ENCODE measurements around the gene RAB11FIP2.

The RAB11FIP2 gene

GRCh38 chr10:117969592-117969991, 77.1 kb downstream of the RAB11FIP2 start:
- H3K4me1 ChIP-seq (ENCODE audit: insufficient read depth, poor library complexity, severe bottlenecking) = no peaks in the 10 kb centered on the region
- no peaks in the 10 kb centered on the region for H3K9me3 ChIP-seq (ENCODE audit: severe bottlenecking)
- no peaks in the 10 kb centered on the region for H3K27me3 ChIP-seq (ENCODE audit: insufficient read depth, poor library complexity, severe bottlenecking)
- no peak for DNase-seq (ENCODE audit: low spot score)
- no peak for ATAC-seq (ENCODE audit: low read depth)
- TF ChIP-seq CTCF (IDR thresholded peaks at IDR 0.05; ENCODE audit: poor library complexity, severe bottlenecking) = no peak
- no peak overlapping the region for H3K4me3 ChIP-seq (ENCODE audit: severe bottlenecking)
- no peaks in the 10 kb centered on the region for H3K36me3 ChIP-seq (ENCODE audit: low read depth)
- H3K27ac ChIP-seq (ENCODE audit: poor library complexity, severe bottlenecking) = no peak overlapping the region

GRCh38 chr10:117968354-117969182, 78.2 kb downstream of the RAB11FIP2 start:
- Histone ChIP-seq H3K27me3 (ENCODE audit: insufficient read depth, poor library complexity, severe bottlenecking) (no peaks in the 10 kb centered on the region), H3K4me1 (ENCODE audit: insufficient read depth, poor library complexity, severe bottlenecking) (no peaks in the 10 kb centered on the region), H3K4me3 (ENCODE audit: severe bottlenecking) (no peak overlapping the region), H3K36me3 (ENCODE audit: low read depth) (no peaks in the 10 kb centered on the region), H3K9me3 (ENCODE audit: severe bottlenecking) (no peaks in the 10 kb centered on the region), H3K27ac (ENCODE audit: poor library complexity, severe bottlenecking) (no peak overlapping the region)
- DNase-seq (ENCODE audit: low spot score) (no peak), ATAC-seq (ENCODE audit: low read depth) (no peak)
- no peak for TF ChIP-seq CTCF (IDR thresholded peaks at IDR 0.05; ENCODE audit: poor library complexity, severe bottlenecking)

GRCh38 chr10:117967149-117967650, 79.5 kb downstream of the RAB11FIP2 start:
- TF ChIP-seq CTCF (IDR thresholded peaks at IDR 0.05; ENCODE audit: poor library complexity, severe bottlenecking) = no peak
- ATAC-seq (ENCODE audit: low read depth) (no peak), DNase-seq (ENCODE audit: low spot score) (no peak)
- Histone ChIP-seq H3K27me3 (ENCODE audit: insufficient read depth, poor library complexity, severe bottlenecking) (peaks cover under 1% of the 10 kb centered on the region), H3K27ac (ENCODE audit: poor library complexity, severe bottlenecking) (no peak overlapping the region), H3K4me3 (ENCODE audit: severe bottlenecking) (no peak overlapping the region), H3K4me1 (ENCODE audit: insufficient read depth, poor library complexity, severe bottlenecking) (no peaks in the 10 kb centered on the region), H3K36me3 (ENCODE audit: low read depth) (no peaks in the 10 kb centered on the region), H3K9me3 (ENCODE audit: severe bottlenecking) (no peaks in the 10 kb centered on the region)

- no peak for TF ChIP-seq CTCF (IDR thresholded peaks at IDR 0.05; ENCODE audit: poor library complexity, severe bottlenecking)
- no peaks in the 10 kb centered on the region for H3K36me3 ChIP-seq (ENCODE audit: low read depth)
- H3K4me1 ChIP-seq (ENCODE audit: insufficient read depth, poor library complexity, severe bottlenecking) = no peaks in the 10 kb centered on the region
- H3K4me3 ChIP-seq (ENCODE audit: severe bottlenecking) = no peak overlapping the region
- no peak overlapping the region for H3K27ac ChIP-seq (ENCODE audit: poor library complexity, severe bottlenecking)
- ATAC-seq (ENCODE audit: low read depth) (no peak), DNase-seq (ENCODE audit: low spot score) (no peak)
- peaks cover 7% of the 10 kb centered on the region for H3K27me3 ChIP-seq (ENCODE audit: insufficient read depth, poor library complexity, severe bottlenecking)
- no peaks in the 10 kb centered on the region for H3K9me3 ChIP-seq (ENCODE audit: severe bottlenecking)
Observed at GRCh38 chr10:117965984-117966383, 80.8 kb downstream of the RAB11FIP2 start.

- Histone ChIP-seq H3K27ac (ENCODE audit: poor library complexity, severe bottlenecking) (no peak overlapping the region), H3K9me3 (ENCODE audit: severe bottlenecking) (no peaks in the 10 kb centered on the region), H3K4me3 (ENCODE audit: severe bottlenecking) (no peak overlapping the region), H3K36me3 (ENCODE audit: low read depth) (no peaks in the 10 kb centered on the region), H3K4me1 (ENCODE audit: insufficient read depth, poor library complexity, severe bottlenecking) (no peaks in the 10 kb centered on the region), H3K27me3 (ENCODE audit: insufficient read depth, poor library complexity, severe bottlenecking) (peaks cover 7% of the 10 kb centered on the region)
- TF ChIP-seq CTCF (IDR thresholded peaks at IDR 0.05; ENCODE audit: poor library complexity, severe bottlenecking) = no peak
- DNase-seq (ENCODE audit: low spot score) = no peak
- ATAC-seq (ENCODE audit: low read depth) = no peak
Observed at GRCh38 chr10:117964536-117964935, 82.2 kb downstream of the RAB11FIP2 start.

Data from RWPE2 (cell line).